Heart left ventricle (tissue), 16 donors: ENCODE measurements around the gene SUMO1. TPM values are rescaled to one million over a fixed set of nuclear protein-coding genes. Genes with fewer than 3 reads are reported as not detected.

Experiments
- ATAC-seq, 4 donors: fragments of 200-7000 bp; cut with Tn5 transposase; one replicate each; pipeline ENCODE4 v1.9.1; 2020 to 2022; ENCODE audit warnings: moderate library complexity in 4 of 4, mild to moderate bottlenecking in 3 of 4, moderate number of reproducible peaks in 1 of 4
- DNase-seq, 5 donors: peaks; one replicate each; pipeline ENCODE4 v3.0.0-alpha.2; 2020
- H3K27ac ChIP-seq, 12 donors: fragments of 200-600 bp; sonication (generic) in 4 of 12; one replicate each; pipeline versions ENCODE4 v1.5.0 to v1.8.0; 2016 to 2022; ENCODE audit warnings: mild to moderate bottlenecking in 2 of 12
- H3K27me3 ChIP-seq, 9 donors: fragments of 200-600 bp; sonication (generic) in 2 of 9; one replicate each; pipeline versions ENCODE4 v1.5.1 to v1.8.0; 2016 to 2022; ENCODE audit warnings: mild to moderate bottlenecking in 3 of 9
- H3K36me3 ChIP-seq, 9 donors: fragments of 200-600 bp; sonication (generic) in 2 of 9; one replicate each; pipeline versions ENCODE4 v1.5.0 to v1.8.0; 2018 to 2022; ENCODE audit warnings: mild to moderate bottlenecking in 2 of 9
- H3K4me1 ChIP-seq, 12 donors: fragments of 200-600 bp; sonication (generic) in 4 of 12; one replicate each; pipeline versions ENCODE4 v1.5.0 to v1.8.0; 2016 to 2022; ENCODE audit warnings: mild to moderate bottlenecking in 3 of 12
- H3K4me3 ChIP-seq, 12 donors: fragments of 200-600 bp; sonication (generic) in 4 of 12; one replicate each; pipeline versions ENCODE4 v1.5.0 to v1.8.0; 2017 to 2022; ENCODE audit warnings: mild to moderate bottlenecking in 9 of 12, moderate library complexity in 4 of 12
- H3K9me3 ChIP-seq, 12 donors: fragments of 200-600 bp; sonication (generic) in 4 of 12; one replicate each; pipeline versions ENCODE4 v1.5.0 to v1.8.0; 2016 to 2022; ENCODE audit warnings: mild to moderate bottlenecking in 1 of 12
- POLR2A ChIP-seq, 2 donors: fragments of 450-650 bp; IDR thresholded peaks; one replicate each; pipeline ENCODE4 v1.6.1; 2017; ENCODE audit warnings: antibody characterized with exemption in 2 of 2, mild to moderate bottlenecking in 2 of 2, moderate library complexity in 2 of 2
- WGBS, 4 donors: extraction: QIAGEN DNeasy Blood & Tissue Kit in 2 of 4; methylation state at CpG; one replicate each; pipeline versions ENCODE4 v1.1.5 to v1.1.7; 2013 to 2018; 5-methylcytosine and 5-hydroxymethylcytosine counted together
- intact Hi-C, 10 donors: fragments of 100-400 bp; cut with DNase I; formaldehyde crosslinking; loops; one replicate each; pipeline versions ENCODE4 v1.11.1 to v1.14.2; 2022
- polyA plus RNA-seq, 2 donors: library from polyadenylated mRNA; stranded (reverse); fragments of 200-250 nt; gene quantifications; one replicate each; pipeline ENCODE4 v1.2.3, GENCODE V29; 2013
- total RNA-seq, 9 donors: library from RNA; depleted of rRNA in 2 of 9; stranded (reverse); fragments of >200 nt in 2 of 9; fragmentation: NEBNext Ultra II Directional in 3 of 9; extraction: Animal tissue kit (Norgen Biotek cat#: 25700) in 3 of 9; gene quantifications; one replicate each; pipeline versions ENCODE4 v1.1.0 to v1.2.4, GENCODE V29; 2016 to 2023
- TF ChIP-seq, protein P1 (sequence below), 12 donors: fragments of 200-600 bp; sonication (generic) in 4 of 12; IDR thresholded peaks; one replicate each; pipeline versions ENCODE4 v1.5.0 to v1.8.0; 2018 to 2022; ENCODE audit warnings: antibody characterized with exemption in 12 of 12, mild to moderate bottlenecking in 5 of 12
- donor health status: ischemic (EF 13 %, LVEDD 7.1; RV severe dilation, severe dysfunction).
- donor health status: healthy with polysubstance abuse.
- donor health status: DM: no; HTN: yes; CAD: no.
- donor health status: DM: no; HTN: no; CAD: no.
- donor health status: ischemic (EF 25% LVEDD 6.9; RV normal size, moderate dysfunction).
- donor health status: ischemic (EF 25% LVEDD 5.7; RV mildly dilated, moderate dysfunction).
- donor health status: healthy.
- donor health status: DM: yes; HTN: yes; CAD: no.
- donor health status: ischemic (EF 35%, LVEDD 5.7; RV mildly dilated, moderate dysfunction).
- donor health status: nonischemic (EF 11% LVEDD 7.7; RV severe dilation, severe dysfunction).
- donor health status: DM: yes; HTN: yes; CAD: no.
- donor health status: PGD.
- donor health status: ischemic (EF 29% LVEDD 5.4; RV normal size, mild dysfunction).
- donor health status: nonischemic (EF 23%, LVEDD 6.1; RV moderate dilation, normal function).

Gene SUMO1
- total and polyA plus RNA-seq, 11 donors = 43.5 to 87.9 (median 65.3) TPM

DNA sequence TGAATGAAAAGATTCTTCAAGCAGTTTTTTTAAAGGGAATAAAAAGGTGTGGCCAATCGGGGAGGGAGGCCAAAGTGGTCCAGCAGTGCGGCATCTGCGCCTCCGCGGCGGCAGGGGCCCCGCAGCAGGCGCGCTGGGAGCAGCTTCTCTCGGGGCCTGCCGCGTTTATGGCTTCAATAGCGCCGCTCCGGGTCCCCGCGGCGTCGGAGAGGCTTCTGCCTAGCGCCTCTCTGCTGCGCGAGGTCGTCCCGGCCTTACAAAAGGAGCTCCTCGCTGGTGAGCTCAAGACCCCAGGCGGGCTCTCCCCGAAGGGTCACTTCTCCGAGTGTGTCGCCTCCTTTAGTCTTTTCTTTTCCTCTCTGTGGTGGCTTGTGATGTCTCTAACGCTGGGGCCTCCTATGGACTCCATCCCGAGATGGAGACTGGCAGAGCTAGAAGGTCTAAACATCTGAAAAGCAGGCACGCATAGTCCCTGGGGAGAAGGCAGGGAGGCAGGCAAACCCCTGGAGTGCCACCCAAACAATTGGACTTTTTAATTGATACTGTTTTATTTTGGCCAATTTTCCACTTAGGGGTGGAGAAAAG, 67.1 kb downstream of the SUMO1 start:
- Histone ChIP-seq H3K36me3 (no peaks in the 10 kb centered on the region), H3K9me3 (no peaks in the 10 kb centered on the region), H3K4me3 (peak overlapping the region in 8 of 12 donors; percentile 19 to 48 (median 28)), H3K4me1 (peaks cover 0 to 13% (median 4%) of the 10 kb centered on the region in 12 donors), H3K27me3 (peaks cover 0 to 5% (median 0%) of the 10 kb centered on the region in 9 donors), H3K27ac (peak overlapping the region in 1 of 12 donors; percentile 65)
- DNase-seq (no peak), ATAC-seq (peak in 3 of 4 donors; percentile 33 to 71 (median 52))
- WGBS, 4 donors = 13 to 26% (median 20%) methylated on average over 30 to 32 of the region's 32 CpGs
- intact Hi-C loops = loop anchor here in 3 of 10 donors (5.0 to 10.0 kb wide), 2 partner anchors 134 to 137 kb away; partner anchors contain the start of gene FZD7 (in 1 of the 3)
- no peak for TF ChIP-seq POLR2A (IDR thresholded peaks at IDR 0.05)
- TF ChIP-seq, protein P1, sequence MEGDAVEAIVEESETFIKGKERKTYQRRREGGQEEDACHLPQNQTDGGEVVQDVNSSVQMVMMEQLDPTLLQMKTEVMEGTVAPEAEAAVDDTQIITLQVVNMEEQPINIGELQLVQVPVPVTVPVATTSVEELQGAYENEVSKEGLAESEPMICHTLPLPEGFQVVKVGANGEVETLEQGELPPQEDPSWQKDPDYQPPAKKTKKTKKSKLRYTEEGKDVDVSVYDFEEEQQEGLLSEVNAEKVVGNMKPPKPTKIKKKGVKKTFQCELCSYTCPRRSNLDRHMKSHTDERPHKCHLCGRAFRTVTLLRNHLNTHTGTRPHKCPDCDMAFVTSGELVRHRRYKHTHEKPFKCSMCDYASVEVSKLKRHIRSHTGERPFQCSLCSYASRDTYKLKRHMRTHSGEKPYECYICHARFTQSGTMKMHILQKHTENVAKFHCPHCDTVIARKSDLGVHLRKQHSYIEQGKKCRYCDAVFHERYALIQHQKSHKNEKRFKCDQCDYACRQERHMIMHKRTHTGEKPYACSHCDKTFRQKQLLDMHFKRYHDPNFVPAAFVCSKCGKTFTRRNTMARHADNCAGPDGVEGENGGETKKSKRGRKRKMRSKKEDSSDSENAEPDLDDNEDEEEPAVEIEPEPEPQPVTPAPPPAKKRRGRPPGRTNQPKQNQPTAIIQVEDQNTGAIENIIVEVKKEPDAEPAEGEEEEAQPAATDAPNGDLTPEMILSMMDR (IDR thresholded peaks at IDR 0.05) = peak in 1 of 12 donors; percentile 3

DNA sequence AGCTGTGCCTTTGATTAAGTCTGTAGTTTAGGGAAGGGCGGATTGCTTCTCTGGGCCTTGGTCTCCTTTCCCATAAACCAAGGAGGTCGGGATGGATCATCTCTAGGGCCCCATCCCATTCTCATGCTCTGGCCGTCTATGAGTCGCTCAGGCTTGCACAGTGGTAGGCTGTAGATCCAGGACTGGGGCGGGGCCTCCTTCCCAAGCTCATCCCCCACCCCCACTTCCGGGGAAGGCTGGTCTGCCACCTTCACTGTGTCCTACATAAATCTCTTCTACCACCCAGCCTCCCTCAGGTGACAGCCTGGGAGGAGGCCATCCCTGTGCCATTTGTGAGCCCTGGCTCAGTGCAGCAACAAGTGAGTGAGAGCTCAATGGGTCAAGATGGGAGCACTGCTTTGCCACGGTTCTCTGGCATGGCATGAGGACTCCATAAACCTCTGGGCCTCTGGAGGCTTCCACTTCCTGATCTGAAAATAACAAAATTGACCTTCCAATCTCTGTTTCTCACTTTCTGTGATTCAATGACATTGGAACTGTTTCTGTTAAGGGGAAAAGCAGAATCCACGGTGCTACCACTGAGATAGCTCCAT, 68.5 kb downstream of the SUMO1 start:
- Histone ChIP-seq H3K4me1 (peaks cover 0 to 13% (median 4%) of the 10 kb centered on the region in 12 donors), H3K4me3 (no peak overlapping the region), H3K27me3 (peaks cover 0 to 5% (median 0%) of the 10 kb centered on the region in 9 donors), H3K27ac (no peak overlapping the region), H3K9me3 (no peaks in the 10 kb centered on the region), H3K36me3 (no peaks in the 10 kb centered on the region)
- WGBS, 4 donors = 89 to 93% (median 92%) methylated on average over 8 of the region's 8 CpGs
- intact Hi-C loops = loop anchor here in 4 of 10 donors (5.0 to 10.0 kb wide), 2 partner anchors 133 to 135 kb away; partner anchors contain the start of gene FZD7 (in 2 of the 4)
- peak in 1 of 4 donors; percentile 27 for ATAC-seq
- no peak for TF ChIP-seq POLR2A (IDR thresholded peaks at IDR 0.05)
- TF ChIP-seq, protein P1 (IDR thresholded peaks at IDR 0.05) = no peak
- no peak for DNase-seq

DNA sequence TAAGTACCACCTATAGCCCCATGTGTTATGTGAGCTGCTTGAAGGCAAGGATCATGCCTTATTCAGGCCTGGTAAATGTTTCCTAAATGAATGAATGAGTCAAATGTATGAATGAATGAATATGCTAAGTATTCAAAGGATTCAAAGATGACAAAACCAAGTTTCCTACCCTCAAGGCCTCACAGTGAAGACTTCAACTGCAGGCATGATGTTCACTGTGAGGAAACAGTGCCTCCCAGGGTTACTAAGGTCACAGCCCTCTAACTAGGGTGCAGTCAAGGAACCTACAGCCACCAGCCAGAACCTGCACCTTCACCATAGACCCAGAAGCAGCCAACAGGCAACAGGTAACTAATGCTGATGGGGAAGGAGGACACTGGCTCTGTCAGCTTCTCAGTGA, 69.3 kb downstream of the SUMO1 start:
- no peak overlapping the region for H3K27ac ChIP-seq
- H3K27me3 ChIP-seq = peaks cover 0 to 5% (median 0%) of the 10 kb centered on the region in 9 donors
- peaks cover 0 to 13% (median 4%) of the 10 kb centered on the region in 12 donors for H3K4me1 ChIP-seq
- intact Hi-C loops = loop anchor here in 1 of 10 donors (10.0 kb wide), 1 partner anchor 134 kb away; the partner anchor contains the start of gene FZD7
- no peaks in the 10 kb centered on the region for H3K9me3 ChIP-seq
- TF ChIP-seq, protein P1 (IDR thresholded peaks at IDR 0.05) = no peak
- TF ChIP-seq POLR2A (IDR thresholded peaks at IDR 0.05) = no peak
- no peaks in the 10 kb centered on the region for H3K36me3 ChIP-seq
- no peak overlapping the region for H3K4me3 ChIP-seq
- ATAC-seq (no peak), DNase-seq (no peak)

DNA sequence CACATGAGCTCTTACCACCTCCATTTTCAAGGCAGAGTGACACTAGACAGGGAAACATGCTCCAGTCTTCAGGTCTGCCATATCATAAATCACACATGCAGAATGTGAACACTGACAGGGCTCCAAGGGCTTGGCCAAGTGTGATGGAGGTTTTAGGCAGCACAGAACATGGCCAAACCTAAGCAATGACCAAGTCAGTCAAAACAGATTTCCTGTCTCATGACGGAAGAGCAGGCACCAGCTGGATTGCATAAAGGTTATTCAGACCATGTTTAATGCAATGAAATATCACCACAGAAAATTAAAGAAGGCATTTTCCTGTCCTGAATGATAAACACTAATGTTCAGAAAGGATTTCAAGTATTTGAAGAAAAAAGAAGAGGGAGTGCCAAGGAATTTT, 72.5 kb downstream of the SUMO1 start:
- ATAC-seq (no peak), DNase-seq (no peak)
- Histone ChIP-seq H3K27ac (no peak overlapping the region), H3K4me1 (peaks cover 0 to 8% (median 2%) of the 10 kb centered on the region in 12 donors), H3K27me3 (peaks cover 0 to 5% (median 0%) of the 10 kb centered on the region in 9 donors), H3K9me3 (no peaks in the 10 kb centered on the region), H3K36me3 (no peaks in the 10 kb centered on the region), H3K4me3 (no peak overlapping the region)
- intact Hi-C loops = loop anchor here in 1 of 10 donors (10.0 kb wide), 1 partner anchor 131 kb away; the partner anchor contains the start of gene FZD7
- WGBS, 4 donors = 48 to 83% (median 59%) methylated on average over 1 of the region's 1 CpG
- TF ChIP-seq, protein P1 (IDR thresholded peaks at IDR 0.05) = no peak
